T-helper 1 cell treated with Interleukin-12 subunit alpha and Interleukin-12 subunit beta and Interleukin-4 antibody, amounts not matched to agents 30 ng/mL and 1 ng/mL, for 36 hours (primary cell): ENCODE results near the gene XPC. TPM values are rescaled to one million over a fixed set of nuclear protein-coding genes. Genes with fewer than 3 reads are reported as not detected.

Experiments
- intact Hi-C: fragments of 100-400 bp; cut with micrococcal nuclease; formaldehyde crosslinking; loops from one replicate; pipeline ENCODE4 v1.15.1; 2024
- total RNA-seq: library from RNA; stranded (reverse); gene quantifications from 2 replicates; pipeline ENCODE4 v1.2.3, GENCODE V29; 2022

The XPC gene
- total RNA-seq, 1 donor from 2014 or later, result 56.0 TPM

DNA sequence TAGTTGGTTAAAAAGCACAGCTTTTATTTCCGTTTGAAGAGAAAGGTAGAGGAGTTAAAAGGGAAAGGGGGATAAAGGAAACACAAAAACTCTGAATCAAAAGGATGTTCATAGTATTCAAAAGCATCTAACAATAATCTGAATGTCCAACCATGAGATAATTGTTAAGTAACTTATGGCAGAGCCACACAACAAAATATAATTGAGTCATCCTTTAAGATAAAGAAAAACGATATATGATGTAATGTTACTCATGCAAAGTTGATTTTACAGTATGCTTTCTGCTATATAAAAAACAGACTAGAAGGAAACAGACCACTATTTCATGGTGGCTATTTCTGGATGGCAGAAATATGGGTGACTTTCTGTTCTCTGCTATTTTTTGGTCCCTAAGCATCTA lies 3.9 kb downstream of the XPC start:
- intact Hi-C loops, result loop anchor here (10.0 kb wide), 1 partner anchor 1210 kb away; no protein-coding TSS in a partner anchor

DNA sequence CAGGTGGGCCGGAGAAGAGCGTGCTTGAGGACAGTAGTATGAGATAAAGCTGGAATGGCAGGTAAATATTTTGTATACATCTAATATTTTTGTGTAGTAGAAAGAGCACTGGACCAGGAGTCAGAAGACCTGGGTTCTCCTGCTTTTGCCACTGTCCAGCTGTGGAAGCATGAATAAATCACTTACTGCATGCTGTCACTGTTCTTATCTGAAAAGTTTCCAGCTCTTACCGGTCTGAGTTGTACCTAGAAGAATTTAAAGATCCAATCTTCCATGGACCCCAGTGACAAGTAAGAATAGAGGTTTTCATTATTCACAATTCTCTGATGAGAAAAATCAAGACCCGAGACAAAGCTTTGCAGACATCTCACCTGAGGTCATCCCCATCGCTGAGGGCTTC lies 5.9 kb downstream of the XPC start:
- intact Hi-C loops, result loop anchor here (10.0 kb wide), 1 partner anchor 1208 kb away; no protein-coding TSS in a partner anchor

- intact Hi-C loops, result loop anchor here (10.0 kb wide), 1 partner anchor 1206 kb away; no protein-coding TSS in a partner anchor
These were observed 7.8 kb downstream of the XPC start for GRCh38 chr3:14170531-14171159.

GRCh38 chr3:14169871-14170270 lies 8.5 kb downstream of the XPC start:
- intact Hi-C loops, result loop anchor here (10.0 kb wide), 1 partner anchor 1205 kb away; no protein-coding TSS in a partner anchor

DNA sequence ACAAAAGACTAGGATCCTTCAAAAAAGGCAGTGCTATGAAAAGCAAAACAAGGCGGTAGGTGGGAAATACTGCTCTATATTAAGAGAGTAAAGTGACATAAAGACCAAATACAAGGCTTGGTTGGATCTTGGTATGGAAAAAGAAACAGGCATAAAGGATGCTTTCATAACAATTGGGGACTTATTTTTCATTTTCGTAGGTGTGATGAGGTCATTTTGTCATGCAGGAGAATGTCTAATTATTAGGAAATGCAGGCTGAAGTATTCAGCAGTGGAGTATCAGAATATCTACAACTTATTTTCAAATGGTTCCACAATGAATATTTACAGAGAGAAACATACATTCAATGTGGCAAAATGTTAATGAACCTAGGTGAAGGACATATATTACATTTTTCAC lies 9.0 kb downstream of the XPC start:
- intact Hi-C loops, result no loop called here

DNA sequence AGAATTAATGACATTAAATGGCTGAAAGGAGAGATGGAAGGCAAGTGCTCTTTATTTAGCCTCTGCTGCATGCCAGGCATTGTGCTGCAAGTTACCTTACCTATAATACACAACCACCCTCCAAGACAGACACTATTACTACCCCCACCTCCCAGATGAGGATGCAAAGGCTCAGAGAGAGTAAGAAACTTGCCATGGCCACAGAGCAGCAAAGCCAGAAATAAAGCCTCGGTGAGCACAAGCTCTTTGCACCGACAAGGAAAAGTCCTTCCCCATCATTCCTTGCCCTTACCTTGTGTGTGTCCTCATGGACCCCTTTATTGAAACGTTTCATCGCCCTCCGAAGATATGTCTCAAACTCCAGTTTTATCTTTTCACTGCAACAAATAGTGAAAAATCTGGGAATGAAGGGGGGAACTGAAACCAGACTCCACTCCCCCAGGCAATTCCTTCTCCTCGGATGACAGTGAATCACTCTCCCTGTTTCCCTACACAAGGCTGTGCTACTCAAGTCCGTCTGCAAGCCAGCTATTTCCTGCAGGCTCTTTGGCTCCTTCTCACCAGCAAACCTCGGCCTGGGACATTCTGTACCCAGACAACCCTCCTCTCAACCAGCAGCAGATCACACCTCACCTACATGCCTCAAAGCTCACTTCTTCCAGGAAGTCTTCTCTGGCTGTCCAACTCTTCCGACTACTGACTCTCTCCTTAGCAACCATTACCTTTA lies 11.4 kb downstream of the XPC start:
- intact Hi-C loops, result no loop called here

- intact Hi-C loops, result no loop called here
These were observed 16.2 kb downstream of the XPC start for GRCh38 chr3:14162178-14162577.

GRCh38 chr3:14161282-14161681 lies 17.1 kb downstream of the XPC start:
- intact Hi-C loops, result no loop called here

DNA sequence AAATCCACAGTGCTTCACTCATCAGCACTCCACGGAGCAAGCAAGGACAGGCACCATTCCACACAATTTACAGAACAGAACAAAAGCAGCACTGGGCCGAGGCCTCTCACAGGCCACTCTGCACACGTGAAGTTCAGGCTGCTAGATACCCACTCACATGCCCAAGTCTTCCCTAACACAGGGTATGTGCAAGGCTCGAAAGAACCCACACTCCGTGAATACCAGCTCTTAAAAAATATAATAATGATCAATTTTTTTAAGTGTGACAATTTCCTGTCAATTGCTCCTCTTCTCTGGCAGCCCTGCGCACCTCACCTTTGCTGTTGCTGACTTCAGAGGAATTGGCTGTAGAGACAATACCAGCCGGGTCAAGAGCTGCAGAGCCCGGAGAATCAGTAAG lies 19.0 kb downstream of the XPC start:
- intact Hi-C loops, result no loop called here

GRCh38 chr3:14158370-14158769 lies 20.0 kb downstream of the XPC start:
- intact Hi-C loops, result no loop called here

GRCh38 chr3:14157951-14158350 lies 20.4 kb downstream of the XPC start:
- intact Hi-C loops, result no loop called here

- intact Hi-C loops, result no loop called here
These were observed 21.4 kb downstream of the XPC start for GRCh38 chr3:14156843-14157561.

GRCh38 chr3:14156201-14156600 lies 22.2 kb downstream of the XPC start:
- intact Hi-C loops, result no loop called here

DNA sequence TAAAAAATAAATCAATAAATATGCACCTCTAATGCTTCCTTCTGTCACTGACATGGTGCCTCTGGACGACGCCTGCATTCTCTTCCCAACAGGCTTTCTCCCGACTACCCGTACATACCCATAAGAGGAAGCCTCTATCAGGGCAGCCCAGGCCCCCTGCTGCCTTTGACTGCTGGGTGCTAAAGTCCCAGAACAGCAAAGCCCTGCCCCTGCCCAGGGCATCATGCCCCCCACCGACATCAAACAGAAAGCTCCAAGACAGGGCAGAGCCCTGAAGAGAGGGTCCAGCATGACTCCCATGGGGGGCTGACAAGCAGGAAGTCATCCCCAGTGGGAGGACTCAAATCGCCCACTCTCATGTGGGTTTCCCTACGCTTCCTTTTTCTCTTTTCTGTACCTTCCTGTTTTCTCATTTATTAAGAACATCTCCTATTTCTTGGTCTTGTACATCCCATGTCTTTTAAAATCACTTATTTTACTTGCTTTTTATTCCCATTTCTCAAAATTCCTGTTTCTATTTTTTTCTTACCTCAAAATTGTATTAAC lies 23.4 kb downstream of the XPC start:
- intact Hi-C loops, result no loop called here

DNA sequence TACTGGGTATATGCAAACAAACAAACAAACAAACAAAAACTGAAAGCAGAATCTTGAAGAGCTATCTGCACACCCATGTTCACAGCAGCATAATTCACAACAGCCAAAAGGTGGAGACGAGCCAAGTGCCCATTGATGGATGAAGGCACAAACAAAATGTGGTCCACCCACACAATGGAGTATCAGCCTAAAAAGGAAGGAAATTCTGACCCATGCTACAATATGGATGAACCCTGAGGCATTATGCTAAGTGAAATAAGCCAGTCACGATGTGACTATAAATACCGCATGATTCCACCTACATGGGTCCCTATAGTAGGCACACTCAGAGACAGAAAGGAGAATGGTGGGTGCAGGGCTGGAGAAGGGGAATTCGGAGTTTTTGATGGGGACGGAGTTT lies 24.1 kb downstream of the XPC start:
- intact Hi-C loops, result no loop called here

GRCh38 chr3:14153663-14154062 lies 24.7 kb downstream of the XPC start:
- intact Hi-C loops, result no loop called here

GRCh38 chr3:14152963-14153355 lies 25.4 kb downstream of the XPC start:
- intact Hi-C loops, result no loop called here

- intact Hi-C loops, result no loop called here
These were observed 26.0 kb downstream of the XPC start for GRCh38 chr3:14152233-14152962.

GRCh38 chr3:14151471-14152083 lies 26.8 kb downstream of the XPC start:
- intact Hi-C loops, result no loop called here

DNA sequence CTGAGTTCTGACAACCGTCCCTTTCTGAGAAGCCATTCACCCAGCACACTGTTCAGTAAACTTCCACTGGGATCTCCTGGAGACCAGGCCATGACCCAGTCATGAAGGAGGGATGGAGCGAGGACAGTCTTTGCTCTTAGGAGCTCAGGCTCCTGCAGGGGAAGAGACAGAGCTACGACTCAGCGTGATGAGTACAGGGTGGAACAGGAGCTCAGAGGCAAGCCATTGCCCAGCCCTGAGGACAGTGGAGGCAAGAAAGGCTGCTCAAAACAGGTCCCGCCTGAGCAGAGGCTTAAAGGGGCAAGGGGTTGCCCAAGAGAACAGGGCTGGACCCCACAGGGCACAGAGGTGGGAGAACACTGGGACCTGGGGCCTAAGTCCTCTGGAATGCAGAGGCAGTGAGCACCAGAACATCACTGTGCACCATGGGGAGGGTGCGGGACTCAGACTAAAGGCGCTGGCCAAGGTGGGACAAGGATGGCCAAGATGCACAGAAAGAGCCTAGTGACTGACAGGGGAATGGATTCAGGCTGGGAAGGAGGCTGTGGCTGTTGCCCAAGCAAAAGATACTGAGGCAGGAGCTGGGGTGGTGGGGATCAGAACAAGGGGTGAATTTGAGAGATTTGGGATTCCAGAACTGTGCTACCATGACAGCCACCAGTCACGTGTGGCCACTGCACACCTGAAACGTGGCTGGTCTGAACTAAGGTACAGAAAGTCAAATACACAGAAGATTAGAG lies 27.7 kb downstream of the XPC start:
- intact Hi-C loops, result no loop called here
